Retina (tissue), 1 donor: ENCODE measurements around the gene RFX2.
"Not testable (repeated sequence)": the region's sequence is repeated elsewhere in the genome, so short reads cannot be mapped to it uniquely, and the experiment has no call there.

ENCODE experiments used
- DNase-seq: peaks from one replicate; pipeline ENCODE4 v3.0.0-alpha.2; 2016

The RFX2 gene

DNA sequence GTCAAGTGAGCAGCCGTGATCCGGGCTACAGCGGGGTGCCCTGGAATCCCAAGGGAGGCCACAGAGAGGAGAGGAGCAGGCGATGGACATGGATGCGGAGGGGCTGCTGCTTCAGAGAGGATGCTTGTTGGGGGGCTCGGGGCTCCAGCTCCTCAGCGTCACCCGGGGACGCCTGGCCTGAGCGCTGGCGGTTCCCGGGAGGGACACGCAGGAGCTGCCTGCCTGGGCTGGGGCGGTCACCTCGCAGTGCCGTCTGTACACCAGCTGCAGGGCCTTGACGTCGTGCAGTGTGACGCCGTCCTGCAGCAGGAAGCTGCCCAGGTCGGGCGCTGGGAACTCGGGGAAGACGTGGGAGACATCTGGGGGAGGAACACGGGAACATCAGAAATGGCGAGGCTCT is 102.4 kb downstream of the RFX2 start:
- DNase-seq, result no peak

GRCh38 chr19:6006896-6007295 is 103.4 kb downstream of the RFX2 start:
- DNase-seq, result no peak

DNA sequence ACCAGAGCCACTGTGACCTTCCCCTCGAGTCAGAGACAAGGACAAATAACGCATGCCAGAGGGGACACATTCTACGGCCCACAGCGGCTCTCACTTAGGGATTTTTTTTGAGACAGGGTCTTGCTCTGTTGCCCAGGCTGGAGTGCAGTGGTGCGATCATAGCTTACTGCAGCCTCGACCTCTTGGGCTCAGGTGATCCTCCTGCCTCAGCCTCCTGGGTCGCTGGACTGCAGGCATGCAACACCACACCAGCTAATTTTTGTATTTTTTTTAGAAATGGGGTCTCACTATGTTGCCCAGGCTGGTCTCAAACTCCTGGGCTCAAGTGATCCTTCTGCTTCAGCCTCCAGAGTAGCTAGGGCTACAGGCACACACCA is 104.2 kb downstream of the RFX2 start:
- DNase-seq, result not testable (repeated sequence)

DNA sequence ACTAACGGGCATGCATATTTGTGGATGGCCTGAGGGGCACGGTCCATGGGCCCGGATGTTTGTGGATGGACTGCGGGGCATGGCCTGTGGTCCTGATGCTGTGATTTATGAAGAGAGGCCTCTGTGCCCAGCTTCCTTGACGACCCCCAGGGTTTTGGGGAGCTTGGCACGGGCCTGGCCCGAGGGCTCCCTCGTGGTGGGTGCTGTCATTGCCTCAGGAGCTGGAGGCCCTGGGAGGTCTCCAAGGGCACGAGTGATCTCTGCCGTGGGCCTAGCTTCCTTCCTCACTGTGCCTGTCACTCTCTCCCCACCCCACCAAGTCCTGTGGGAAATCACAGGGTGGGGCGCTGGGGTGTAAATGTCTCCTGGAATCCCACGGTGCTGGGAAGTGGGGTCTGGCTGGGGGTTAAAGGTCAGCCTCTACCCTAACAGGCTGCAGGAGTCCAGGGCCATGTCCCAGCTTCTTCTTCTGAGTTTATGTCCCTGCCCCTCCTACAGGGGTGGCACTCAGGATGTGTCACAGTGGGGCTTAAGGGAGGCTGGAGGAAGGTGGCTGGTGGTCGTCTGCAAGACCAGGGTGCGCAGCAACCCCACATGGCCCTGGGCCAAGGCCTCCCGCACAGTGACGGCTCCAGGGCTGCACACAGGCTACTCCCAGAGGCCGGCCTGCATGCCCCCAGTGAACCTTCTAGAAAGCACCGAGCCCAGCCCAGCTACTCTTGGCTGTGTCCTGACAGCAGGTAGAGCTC is 104.8 kb downstream of the RFX2 start:
- no peak for DNase-seq

DNA sequence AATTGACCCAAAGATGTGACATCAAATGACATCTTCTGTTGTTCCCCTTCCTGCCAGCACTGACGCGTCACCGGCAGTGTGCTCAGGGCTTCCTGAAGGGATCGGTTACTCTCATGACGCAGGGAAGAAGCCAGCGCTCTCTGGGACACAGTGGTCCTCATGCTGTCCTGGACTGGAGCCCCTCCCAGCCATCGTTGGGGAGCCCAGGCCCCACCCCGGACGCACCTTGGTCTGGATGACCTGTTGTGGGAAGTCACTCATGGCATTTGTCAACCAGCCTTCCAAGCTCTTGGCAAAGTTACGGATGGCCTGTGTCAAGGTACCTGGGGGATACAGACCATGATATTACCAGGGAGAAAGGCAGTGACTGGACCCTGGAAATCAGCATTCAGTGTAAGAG is 106.3 kb downstream of the RFX2 start:
- no peak for DNase-seq

GRCh38 chr19:6002591-6002990 is 107.7 kb downstream of the RFX2 start:
- no peak for DNase-seq

DNA sequence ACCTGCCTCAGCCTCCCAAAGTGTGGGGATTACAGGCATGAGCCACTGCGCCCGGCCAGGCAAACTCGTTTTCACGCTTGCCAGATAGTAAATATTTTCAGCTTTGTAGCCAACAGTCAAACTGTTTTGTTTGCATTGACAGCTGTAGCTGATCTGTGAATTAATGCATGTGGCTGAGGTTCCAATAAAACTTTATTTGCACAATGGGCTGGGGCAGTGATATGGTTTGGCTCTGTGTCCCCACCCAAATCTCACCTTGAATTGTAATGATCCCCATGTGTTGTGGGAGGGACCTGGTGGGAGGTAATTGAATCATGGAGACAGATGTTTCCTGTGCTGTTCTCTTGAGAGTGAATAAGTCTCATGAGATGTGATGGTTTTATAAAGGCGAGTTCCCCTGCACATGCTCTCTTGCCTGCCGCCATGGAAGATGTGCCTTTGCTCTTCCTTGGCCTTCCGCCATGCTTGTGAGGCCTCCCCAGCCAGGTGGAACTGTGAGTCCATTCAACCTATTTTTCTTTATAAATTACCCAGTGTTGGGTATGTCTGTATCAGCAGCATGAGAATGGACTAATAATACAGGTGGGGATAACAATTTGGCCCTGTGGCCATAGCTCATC is 110.0 kb downstream of the RFX2 start:
- no peak for DNase-seq

DNA sequence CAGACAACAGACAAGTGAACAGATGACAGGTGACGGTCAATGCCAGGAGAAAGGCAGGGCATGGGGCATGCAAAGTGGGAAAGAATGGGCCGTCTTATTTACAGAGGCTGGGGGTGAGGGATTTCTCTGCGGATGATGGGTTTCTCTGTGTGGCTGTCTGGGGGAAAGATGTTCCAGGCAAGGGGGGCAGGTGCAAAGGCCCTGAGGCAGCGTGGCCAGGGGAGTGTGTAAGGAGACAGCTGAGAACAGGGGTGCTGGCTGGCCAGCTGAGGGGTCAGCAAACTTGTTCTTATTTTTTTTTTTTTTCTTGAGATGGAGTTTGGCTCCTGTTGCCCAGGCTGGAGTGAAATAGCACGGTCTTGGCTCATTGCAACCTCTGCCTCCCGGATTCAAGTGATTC is 110.6 kb downstream of the RFX2 start:
- DNase-seq, result no peak

DNA sequence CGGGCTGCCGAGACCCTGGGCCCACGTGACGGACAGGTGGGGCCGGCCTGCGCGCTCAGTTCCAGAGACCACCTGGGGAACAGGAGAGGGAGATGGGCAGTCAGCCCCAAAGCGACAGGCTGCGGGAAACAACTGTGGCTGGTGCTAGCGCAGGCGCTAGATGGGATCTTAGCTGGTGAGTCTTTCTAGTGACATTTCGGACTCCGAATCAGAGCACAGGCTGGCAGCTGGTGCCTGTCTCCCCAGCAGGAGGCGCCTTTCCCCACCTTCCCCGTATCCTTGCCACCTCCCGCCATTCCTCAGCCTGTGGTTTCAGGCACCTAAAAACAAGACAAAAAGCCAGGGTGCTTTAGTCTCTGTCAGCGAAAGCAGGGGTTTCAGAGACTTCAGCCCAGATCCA is 112.9 kb downstream of the RFX2 start:
- DNase-seq, result no peak

GRCh38 chr19:5996623-5997320 is 113.5 kb downstream of the RFX2 start:
- DNase-seq, result no peak

DNA sequence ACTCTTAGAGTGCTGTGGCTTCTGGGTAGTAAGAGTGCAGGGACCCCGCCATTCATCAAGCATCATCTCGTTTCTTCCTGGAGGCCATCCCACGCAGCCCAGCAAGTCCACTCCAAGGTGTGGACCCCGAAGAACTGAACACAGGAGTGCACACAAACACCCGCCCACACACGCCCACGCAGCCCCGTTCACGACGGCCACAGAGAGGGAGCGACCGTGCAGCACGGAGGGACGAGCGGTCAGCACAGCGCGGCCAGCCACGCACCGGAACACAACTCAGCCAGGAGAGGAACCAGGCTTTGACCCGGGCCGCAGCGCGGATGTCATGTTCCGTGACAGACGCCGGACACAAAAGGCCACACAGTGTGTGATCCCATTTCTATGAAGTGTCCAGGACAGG is 114.2 kb downstream of the RFX2 start:
- DNase-seq, result no peak

- DNase-seq, result no peak
Observed at GRCh38 chr19:5995606-5996005, 114.7 kb downstream of the RFX2 start.

- no peak for DNase-seq
Observed at GRCh38 chr19:5994405-5995165, 115.7 kb downstream of the RFX2 start.

DNA sequence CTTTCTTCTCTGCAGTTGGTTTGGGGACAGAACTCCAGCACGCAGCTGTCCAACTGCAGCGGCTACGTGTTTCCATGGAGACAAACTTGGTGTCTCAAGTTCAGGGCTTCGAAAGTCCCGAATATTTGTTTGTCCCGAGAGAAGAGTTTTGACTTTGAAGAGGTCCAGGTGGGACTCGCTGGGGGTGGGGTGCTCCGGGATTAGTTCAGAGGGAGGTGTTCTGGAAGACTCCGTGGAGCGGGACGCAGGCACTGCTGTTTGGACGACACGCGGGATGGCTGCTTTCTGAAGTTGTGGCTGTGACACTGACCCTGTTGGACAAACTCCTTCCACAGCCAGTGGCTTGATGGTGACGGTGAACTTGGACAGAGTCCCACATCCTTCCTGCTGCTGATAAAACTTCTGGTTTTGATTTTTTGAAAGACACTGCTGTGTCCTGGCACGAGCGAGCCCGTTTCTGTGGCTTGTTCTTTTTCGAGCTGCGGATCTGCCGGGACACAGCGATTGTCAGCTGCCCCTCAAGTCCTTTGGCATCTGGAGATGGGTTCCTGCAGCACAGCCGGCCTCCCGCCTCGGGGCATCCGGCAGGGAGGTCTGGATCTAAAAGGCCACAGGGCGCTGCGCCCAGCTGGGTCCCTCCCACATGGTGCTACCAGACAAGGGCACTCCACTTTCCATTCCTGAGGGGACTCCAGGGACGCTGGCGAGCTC is 116.5 kb downstream of the RFX2 start:
- DNase-seq, result no peak

DNA sequence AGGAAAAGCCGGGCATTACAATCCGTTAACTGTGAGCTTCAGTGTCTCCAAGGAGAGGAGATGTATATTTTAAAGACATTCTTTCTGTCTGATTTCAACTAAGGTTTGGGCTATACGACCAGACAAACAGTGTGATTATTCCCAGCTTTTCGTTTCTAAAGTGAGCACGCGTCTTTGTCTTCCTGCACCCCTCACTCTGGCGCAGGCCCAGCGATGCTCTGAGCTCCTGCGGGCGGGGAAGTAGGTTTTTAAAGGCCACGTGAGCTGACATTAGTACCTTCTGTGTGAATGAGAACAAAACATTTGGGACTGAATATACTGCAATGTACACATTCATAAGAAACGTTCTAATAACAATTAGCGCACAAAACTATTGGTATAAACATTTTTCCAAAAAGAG is 117.1 kb downstream of the RFX2 start:
- no peak for DNase-seq

DNA sequence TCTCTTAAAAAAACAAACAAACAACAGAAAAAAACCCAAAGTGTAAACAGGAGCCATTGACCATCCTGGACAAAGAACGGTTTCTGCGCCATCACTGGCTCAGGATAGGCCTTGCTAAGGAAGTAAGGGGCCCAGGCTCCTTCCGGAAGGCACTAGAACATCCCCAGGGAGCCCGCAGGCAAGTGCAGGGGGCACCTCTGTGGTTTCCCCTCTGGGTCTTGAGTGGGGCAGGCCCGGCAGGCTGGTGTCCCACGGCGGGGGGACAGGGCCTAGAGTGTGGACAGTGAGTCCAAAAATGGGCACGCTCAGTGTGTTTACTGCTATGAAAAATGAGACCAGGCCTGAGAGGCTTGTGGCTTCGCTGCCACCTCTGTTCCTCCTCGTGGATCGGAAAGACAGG is 117.5 kb downstream of the RFX2 start:
- no peak for DNase-seq

DNA sequence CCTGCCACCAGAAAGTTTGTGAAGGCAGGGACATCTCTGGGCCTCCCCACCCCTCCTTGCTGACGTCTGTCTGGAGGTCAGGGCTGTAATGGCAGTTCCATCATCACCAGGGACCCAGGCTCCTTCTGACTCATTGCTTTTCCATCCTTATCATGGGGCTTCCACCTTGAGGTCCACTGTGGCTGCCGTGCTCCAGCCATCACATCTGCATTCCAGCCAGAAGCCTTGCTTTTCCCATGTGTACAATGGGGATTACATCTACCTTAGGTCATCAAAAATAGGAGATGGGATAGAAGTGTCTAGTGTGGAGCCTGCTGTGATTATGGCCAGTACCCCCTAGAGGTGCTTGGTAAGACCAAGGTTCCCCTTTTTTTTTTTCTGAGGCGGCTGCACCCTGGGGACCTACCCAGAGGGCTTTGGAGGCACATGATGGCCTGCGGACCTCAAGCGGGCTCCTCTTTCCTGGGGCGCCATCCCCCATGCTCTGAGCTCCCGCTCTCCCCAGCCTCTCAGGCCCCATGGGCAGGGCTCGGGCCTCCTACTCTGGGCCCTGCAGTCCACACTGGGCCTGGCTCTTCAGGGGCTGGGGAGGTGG is 119.0 kb downstream of the RFX2 start:
- no peak for DNase-seq

DNA sequence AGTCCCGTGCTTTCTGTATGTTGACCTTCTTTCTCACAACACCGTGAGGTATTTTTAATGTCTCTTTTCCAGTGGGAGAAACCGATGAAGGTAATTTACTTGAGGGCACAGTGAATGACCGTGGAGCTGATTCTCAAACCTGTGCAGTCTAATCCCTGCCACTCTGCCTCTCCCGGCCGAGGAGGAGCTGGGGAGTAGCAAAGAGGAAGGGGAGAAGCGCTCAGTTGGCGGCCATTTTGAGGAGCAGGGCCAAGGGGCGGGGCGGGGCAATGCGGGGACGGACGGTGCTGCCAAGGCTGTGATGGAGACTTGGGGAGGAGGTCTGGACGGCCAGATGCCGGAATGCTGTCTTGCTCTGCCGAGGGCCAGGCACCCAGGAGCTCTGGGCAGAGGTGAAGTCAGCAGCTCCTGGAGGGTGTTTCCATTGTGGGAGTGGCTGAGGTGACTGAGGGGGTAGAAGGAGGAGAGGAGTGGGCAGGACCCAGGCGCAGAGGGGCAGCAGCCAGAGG is 120.0 kb downstream of the RFX2 start:
- DNase-seq, result no peak

DNA sequence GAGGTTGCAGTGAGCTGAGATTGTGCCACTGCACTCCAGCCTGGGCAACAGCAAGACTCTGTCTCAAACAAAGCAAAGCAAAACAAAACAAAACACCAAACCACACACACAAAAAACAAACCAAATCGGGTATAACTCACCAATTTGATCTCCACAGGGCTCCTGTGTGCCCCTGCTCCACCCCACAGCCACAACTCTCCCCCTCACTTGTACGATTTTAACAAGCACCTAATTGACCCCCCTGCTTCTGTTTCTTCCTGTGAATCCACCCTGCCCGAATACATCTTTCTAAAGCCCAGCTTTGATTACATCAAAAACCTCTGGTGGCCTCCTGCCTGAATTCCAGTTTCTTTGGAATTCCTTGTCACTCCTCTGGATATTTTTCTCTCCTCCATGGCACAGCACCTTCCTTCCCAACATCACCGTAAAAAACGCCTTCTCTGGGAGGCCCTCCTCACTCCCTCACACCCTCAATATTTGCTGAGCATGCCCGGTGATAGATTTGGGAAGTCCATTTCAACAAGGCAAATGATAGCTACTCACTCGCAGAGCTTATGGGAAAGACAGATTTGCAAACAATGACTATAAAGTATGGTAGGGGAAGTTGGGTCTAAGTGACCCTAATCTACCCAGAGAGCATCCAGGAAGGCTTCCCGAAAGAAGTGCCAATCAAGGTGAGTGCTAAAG is 120.8 kb downstream of the RFX2 start:
- DNase-seq, result no peak

DNA sequence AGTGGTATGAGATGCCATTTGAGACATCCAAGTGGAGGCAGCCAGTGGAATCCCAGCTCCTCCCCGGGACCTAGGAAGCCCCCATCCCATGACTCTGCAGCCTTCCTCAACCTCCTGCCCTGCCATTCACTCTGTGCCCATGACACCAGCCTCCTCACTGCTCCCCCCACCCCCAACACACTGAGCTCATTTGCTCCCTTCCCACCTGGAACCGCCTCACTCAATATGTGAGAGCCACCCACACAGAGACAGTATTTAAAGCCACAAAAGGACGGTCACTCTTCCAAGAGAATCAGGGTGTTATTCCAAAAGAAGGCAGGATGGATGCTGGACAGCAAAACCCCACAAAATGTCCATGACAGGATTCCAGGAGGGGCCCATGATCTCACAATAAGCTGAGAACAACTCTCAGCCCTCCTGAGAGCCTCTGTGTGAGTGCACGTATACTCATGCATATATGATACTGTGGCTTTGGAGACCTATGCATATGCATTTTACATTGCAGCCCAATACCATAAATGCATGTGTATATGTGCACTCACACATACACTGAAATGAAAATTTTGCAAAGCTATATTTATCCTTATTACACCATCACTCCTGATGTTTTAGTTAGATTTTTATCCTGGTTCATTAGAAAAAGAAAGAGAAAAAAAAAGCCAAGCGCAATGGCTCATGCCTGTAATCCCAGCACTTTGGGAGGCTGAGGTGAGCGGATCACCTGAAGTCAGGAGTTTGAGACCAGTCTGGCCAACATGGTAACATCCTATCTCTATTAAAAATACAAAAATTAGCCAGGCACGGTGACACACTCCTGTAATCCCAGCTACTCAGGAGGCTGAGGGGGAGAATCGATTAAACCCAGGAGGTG is 121.5 kb downstream of the RFX2 start:
- DNase-seq, result no peak
